Endothelial cell (in vitro differentiated cells): ENCODE results near the gene MEAF6. TPM values are rescaled to one million over a fixed set of nuclear protein-coding genes. Genes with fewer than 3 reads are reported as not detected.

Experiments
- DNase-seq: peaks from one replicate; pipeline ENCODE4 v3.0.0; 2021; ENCODE audit warnings: low spot score
- H3K27ac Mint-ChIP-seq: one replicate; pipeline ENCODE4 v1.8.0; 2021; ENCODE audit warnings: mixed read lengths, inconsistent platforms; ENCODE audit not compliant: unreplicated experiment
- H3K27me3 Mint-ChIP-seq: one replicate; pipeline ENCODE4 v1.8.0; 2021; ENCODE audit warnings: mild to moderate bottlenecking, moderate library complexity, mixed read lengths, inconsistent platforms; ENCODE audit not compliant: unreplicated experiment
- H3K36me3 Mint-ChIP-seq: one replicate; pipeline ENCODE4 v1.8.0; 2021; ENCODE audit warnings: mild to moderate bottlenecking, low read depth, mixed read lengths, inconsistent platforms; ENCODE audit not compliant: unreplicated experiment
- H3K4me1 Mint-ChIP-seq: one replicate; pipeline ENCODE4 v1.8.0; 2021; ENCODE audit warnings: mild to moderate bottlenecking, mixed read lengths, inconsistent platforms; ENCODE audit not compliant: unreplicated experiment
- H3K4me3 Mint-ChIP-seq: one replicate; pipeline ENCODE4 v1.8.0; 2021; ENCODE audit warnings: mild to moderate bottlenecking, mixed read lengths, inconsistent platforms; ENCODE audit not compliant: unreplicated experiment
- H3K9me3 Mint-ChIP-seq: one replicate; pipeline ENCODE4 v1.8.0; 2021; ENCODE audit warnings: mixed read lengths, inconsistent platforms; ENCODE audit not compliant: unreplicated experiment
- total RNA-seq: library from RNA; stranded (reverse); fragmentation: NEBNext Ultra II Directional; extraction: Animal tissue kit (Norgen Biotek cat#: 25700); gene quantifications from one replicate; pipeline ENCODE4 v1.2.1, GENCODE V29; 2021; ENCODE audit not compliant: unreplicated experiment
- TF ChIP-seq, protein P1 (sequence below): fragments of 200-600 bp; sonication (generic); IDR thresholded peaks from one replicate; pipeline ENCODE4 v1.5.0; 2021; ENCODE audit warnings: antibody characterized with exemption; ENCODE audit not compliant: unreplicated experiment

Gene MEAF6
- total RNA-seq, 1 donor from 2014 or later = 50.6 TPM

DNA sequence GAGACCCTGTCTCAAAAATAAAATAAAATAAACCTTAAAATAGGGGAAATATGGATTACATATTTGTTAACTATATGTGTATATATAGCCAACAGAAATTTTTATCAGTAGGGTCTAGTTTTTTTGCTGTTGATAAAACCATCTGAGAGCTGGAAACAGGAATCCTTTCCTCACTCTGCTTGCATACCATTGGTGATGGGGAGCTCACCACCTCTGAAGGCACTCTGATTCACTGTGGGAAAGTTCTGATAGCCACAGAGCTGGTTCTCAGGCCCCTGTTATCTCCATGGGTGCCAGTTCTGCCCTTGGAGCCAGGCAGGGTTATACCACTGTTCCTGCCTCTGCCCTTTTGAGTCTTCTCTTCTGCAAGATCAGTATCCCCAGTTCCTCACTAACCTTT is 58.0 kb downstream of the MEAF6 start:
- Mint-ChIP-seq H3K9me3 (no peaks in the 10 kb centered on the region), H3K4me3 (no peak overlapping the region), H3K27ac (no peak overlapping the region), H3K27me3 (peaks cover 1% of the 10 kb centered on the region), H3K4me1 (peaks cover 4% of the 10 kb centered on the region), H3K36me3 (no peaks in the 10 kb centered on the region)
- TF ChIP-seq, protein P1, sequence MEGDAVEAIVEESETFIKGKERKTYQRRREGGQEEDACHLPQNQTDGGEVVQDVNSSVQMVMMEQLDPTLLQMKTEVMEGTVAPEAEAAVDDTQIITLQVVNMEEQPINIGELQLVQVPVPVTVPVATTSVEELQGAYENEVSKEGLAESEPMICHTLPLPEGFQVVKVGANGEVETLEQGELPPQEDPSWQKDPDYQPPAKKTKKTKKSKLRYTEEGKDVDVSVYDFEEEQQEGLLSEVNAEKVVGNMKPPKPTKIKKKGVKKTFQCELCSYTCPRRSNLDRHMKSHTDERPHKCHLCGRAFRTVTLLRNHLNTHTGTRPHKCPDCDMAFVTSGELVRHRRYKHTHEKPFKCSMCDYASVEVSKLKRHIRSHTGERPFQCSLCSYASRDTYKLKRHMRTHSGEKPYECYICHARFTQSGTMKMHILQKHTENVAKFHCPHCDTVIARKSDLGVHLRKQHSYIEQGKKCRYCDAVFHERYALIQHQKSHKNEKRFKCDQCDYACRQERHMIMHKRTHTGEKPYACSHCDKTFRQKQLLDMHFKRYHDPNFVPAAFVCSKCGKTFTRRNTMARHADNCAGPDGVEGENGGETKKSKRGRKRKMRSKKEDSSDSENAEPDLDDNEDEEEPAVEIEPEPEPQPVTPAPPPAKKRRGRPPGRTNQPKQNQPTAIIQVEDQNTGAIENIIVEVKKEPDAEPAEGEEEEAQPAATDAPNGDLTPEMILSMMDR = no peak
- DNase-seq = no peak

DNA sequence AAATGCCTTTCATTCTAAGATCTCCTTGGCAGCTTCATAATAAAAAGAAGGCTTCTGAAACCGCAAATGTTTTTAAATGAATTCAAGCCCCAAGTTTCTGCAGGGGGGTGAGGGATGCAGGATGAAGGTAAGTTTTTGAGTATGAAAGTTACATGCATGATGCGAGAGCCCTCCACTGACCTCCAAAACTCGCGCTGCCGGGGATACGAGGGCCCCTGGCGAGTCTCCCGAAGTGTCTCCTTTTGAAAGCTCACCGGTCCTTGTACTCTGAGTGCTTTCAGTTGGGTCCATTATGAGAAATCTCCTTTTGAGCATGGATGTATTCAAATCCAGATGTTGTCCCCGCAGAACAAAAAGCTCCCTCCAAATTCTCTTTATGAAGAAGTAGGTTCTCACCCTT is 59.0 kb downstream of the MEAF6 start:
- H3K27me3 Mint-ChIP-seq = peaks cover 1% of the 10 kb centered on the region
- no peak overlapping the region for H3K27ac Mint-ChIP-seq
- TF ChIP-seq, protein P1 = no peak

GRCh38 chr1:37453647-37454046 is 60.9 kb downstream of the MEAF6 start:
- Mint-ChIP-seq H3K9me3 (no peaks in the 10 kb centered on the region), H3K4me1 (peaks cover 4% of the 10 kb centered on the region), H3K4me3 (no peak overlapping the region)

More for the DNA sequence above, 59.0 kb downstream of the MEAF6 start:
- peaks cover 4% of the 10 kb centered on the region for H3K4me1 Mint-ChIP-seq
- H3K36me3 Mint-ChIP-seq = no peaks in the 10 kb centered on the region
- H3K9me3 Mint-ChIP-seq = no peaks in the 10 kb centered on the region
- no peak for DNase-seq
- H3K4me3 Mint-ChIP-seq = no peak overlapping the region

GRCh38 chr1:37452416-37452815 is 62.1 kb downstream of the MEAF6 start:
- no peak for DNase-seq
- H3K27ac Mint-ChIP-seq = no peak overlapping the region
- TF ChIP-seq, protein P1 = no peak

More at GRCh38 chr1:37453647-37454046, 60.9 kb downstream of the MEAF6 start:
- Mint-ChIP-seq H3K36me3 (no peaks in the 10 kb centered on the region), H3K27ac (no peak overlapping the region), H3K27me3 (peaks cover 1% of the 10 kb centered on the region)
- TF ChIP-seq, protein P1 = no peak
- DNase-seq = no peak

DNA sequence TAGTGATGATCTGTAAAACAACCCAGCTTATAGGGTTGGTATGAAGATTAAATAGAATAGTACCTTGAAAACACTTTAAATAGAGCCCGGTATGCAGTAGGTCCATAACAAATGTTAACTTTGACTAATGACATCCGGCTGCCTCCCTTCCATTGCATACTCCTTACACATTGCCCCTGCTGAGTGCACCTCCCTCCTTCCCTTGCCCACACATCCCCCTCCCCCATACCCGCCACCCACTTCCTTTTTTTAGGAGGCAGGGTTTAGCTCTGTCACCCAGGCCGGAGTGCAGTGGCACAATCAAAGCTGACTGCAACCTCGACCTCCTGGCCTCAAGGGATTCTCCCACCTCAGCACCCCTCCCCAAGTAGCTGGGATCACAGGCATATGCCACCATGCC is 64.6 kb downstream of the MEAF6 start:
- TF ChIP-seq, protein P1 = no peak
- Mint-ChIP-seq H3K27ac (no peak overlapping the region), H3K4me3 (no peak overlapping the region), H3K4me1 (peaks cover 4% of the 10 kb centered on the region), H3K9me3 (no peaks in the 10 kb centered on the region), H3K36me3 (no peaks in the 10 kb centered on the region), H3K27me3 (peaks cover 3% of the 10 kb centered on the region)
- DNase-seq = no peak

More at GRCh38 chr1:37452416-37452815, 62.1 kb downstream of the MEAF6 start:
- Mint-ChIP-seq H3K9me3 (no peaks in the 10 kb centered on the region), H3K4me1 (peaks cover 4% of the 10 kb centered on the region), H3K27me3 (peaks cover 1% of the 10 kb centered on the region), H3K4me3 (no peak overlapping the region), H3K36me3 (no peaks in the 10 kb centered on the region)
